ENCODE measurements around the gene TEX26. TPM values are rescaled to one million over a fixed set of nuclear protein-coding genes. Genes with fewer than 3 reads are reported as not detected.

The TEX26 gene
- total RNA-seq, 4 donors from 2014 or later = 0.27 TPM; not detected in 3

GRCh38 chr13:31014456-31014855 lies 82.0 kb downstream of the TEX26 start:
- WGBS, 2 donors = 86 to 91% methylated on average over 1 of the region's 1 CpG

GRCh38 chr13:31015199-31015598 lies 82.7 kb downstream of the TEX26 start:
- Histone ChIP-seq H3K27ac (no peak overlapping the region), H3K9me3 (no peaks in the 10 kb centered on the region), H3K4me3 (replicated peaks in 1 of 3) (no peak overlapping the region), H3K4me1 (no peaks in the 10 kb centered on the region), H3K36me3 (no peaks in the 10 kb centered on the region), H3K27me3 (no peaks in the 10 kb centered on the region)
- DNase-seq = no peak
- TF ChIP-seq, protein P1, sequence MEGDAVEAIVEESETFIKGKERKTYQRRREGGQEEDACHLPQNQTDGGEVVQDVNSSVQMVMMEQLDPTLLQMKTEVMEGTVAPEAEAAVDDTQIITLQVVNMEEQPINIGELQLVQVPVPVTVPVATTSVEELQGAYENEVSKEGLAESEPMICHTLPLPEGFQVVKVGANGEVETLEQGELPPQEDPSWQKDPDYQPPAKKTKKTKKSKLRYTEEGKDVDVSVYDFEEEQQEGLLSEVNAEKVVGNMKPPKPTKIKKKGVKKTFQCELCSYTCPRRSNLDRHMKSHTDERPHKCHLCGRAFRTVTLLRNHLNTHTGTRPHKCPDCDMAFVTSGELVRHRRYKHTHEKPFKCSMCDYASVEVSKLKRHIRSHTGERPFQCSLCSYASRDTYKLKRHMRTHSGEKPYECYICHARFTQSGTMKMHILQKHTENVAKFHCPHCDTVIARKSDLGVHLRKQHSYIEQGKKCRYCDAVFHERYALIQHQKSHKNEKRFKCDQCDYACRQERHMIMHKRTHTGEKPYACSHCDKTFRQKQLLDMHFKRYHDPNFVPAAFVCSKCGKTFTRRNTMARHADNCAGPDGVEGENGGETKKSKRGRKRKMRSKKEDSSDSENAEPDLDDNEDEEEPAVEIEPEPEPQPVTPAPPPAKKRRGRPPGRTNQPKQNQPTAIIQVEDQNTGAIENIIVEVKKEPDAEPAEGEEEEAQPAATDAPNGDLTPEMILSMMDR (IDR thresholded peaks at IDR 0.05) = no peak
- no peak for TF ChIP-seq POLR2A (IDR thresholded peaks at IDR 0.05)
- intact Hi-C loops (cut with DNase I) = no loop called here

More at GRCh38 chr13:31014456-31014855, 82.0 kb downstream of the TEX26 start:
- no peak overlapping the region for H3K4me3 ChIP-seq (replicated peaks in 1 of 3)
- no peaks in the 10 kb centered on the region for H3K36me3 ChIP-seq
- H3K27ac ChIP-seq = no peak overlapping the region
- TF ChIP-seq POLR2A (IDR thresholded peaks at IDR 0.05) = no peak
- H3K9me3 ChIP-seq = no peaks in the 10 kb centered on the region
- H3K27me3 ChIP-seq = no peaks in the 10 kb centered on the region
- DNase-seq = no peak
- intact Hi-C loops (cut with DNase I) = no loop called here
- no peaks in the 10 kb centered on the region for H3K4me1 ChIP-seq

DNA sequence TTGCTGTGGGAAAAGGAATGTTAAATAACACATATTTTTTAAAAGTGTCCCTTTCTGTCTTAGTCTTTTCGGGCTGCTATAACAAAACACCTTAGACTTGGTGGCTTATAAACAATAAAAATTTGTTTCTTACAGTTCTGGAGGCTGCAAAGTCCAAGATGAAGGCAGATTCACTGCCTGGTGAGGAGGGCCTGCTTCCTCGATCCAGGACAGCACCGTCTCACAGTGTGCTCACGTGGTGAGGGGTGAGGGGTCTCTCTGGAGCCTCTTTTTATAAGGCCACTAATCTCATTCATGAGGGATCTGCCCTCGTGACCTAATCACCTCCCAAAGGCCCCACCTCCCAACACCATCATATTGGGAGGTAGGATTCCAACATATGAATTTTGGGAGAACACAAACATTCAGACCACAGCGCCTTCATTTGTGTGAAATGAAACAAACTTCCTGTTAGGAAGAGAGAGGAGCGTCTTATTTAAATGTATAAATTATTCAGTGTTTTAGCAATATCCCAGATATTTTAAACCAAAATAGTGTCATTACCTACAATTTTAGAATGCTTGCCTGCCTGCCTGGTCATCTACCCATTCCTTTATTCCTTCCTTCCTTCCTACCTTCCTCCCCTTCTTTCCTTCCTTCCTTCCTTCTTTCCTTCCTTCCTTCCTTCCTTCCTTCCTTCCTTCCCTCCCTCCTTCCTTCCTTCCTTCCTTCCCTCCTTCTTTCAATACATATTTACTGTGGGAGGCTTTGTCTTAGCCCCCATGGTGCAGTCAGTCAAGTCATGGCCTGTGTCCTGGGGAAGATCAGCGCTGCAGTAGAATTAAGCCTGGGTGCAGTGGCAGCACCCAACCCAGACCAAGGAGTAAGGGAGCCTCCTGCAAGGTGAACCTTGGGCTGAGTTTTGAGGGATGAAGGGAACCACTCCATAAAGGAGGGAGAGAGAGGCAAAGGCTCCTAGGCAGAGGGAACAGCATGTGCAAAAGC lies 84.2 kb downstream of the TEX26 start:
- Histone ChIP-seq H3K4me3 (replicated peaks in 1 of 3) (no peak overlapping the region), H3K27ac (no peak overlapping the region), H3K9me3 (no peaks in the 10 kb centered on the region), H3K4me1 (no peaks in the 10 kb centered on the region), H3K36me3 (no peaks in the 10 kb centered on the region), H3K27me3 (no peaks in the 10 kb centered on the region)
- DNase-seq = no peak
- WGBS, 2 donors = 87 to 92% methylated on average over 8 of the region's 8 CpGs
- TF ChIP-seq POLR2A (IDR thresholded peaks at IDR 0.05) = no peak
- TF ChIP-seq, protein P1 (IDR thresholded peaks at IDR 0.05) = no peak
- intact Hi-C loops (cut with DNase I) = no loop called here

- no peaks in the 10 kb centered on the region for H3K9me3 ChIP-seq
- no peak overlapping the region for H3K4me3 ChIP-seq (replicated peaks in 1 of 3)
- H3K4me1 ChIP-seq = no peaks in the 10 kb centered on the region
- intact Hi-C loops (cut with DNase I) = no loop called here
- no peak for DNase-seq
- H3K27ac ChIP-seq = no peak overlapping the region
- no peaks in the 10 kb centered on the region for H3K27me3 ChIP-seq
- TF ChIP-seq POLR2A (IDR thresholded peaks at IDR 0.05) = no peak
- TF ChIP-seq, protein P1 (IDR thresholded peaks at IDR 0.05) = no peak
- 82 to 89% methylated on average over 3 of the region's 3 CpGs for WGBS, 2 donors
- no peaks in the 10 kb centered on the region for H3K36me3 ChIP-seq
These were observed 86.1 kb downstream of the TEX26 start for GRCh38 chr13:31018511-31018910.

- H3K27me3 ChIP-seq = no peaks in the 10 kb centered on the region
- TF ChIP-seq, protein P1 (IDR thresholded peaks at IDR 0.05) = no peak
- no peak for TF ChIP-seq POLR2A (IDR thresholded peaks at IDR 0.05)
- WGBS, 2 donors = 65 to 72% methylated on average over 3 of the region's 3 CpGs
These were observed 88.5 kb downstream of the TEX26 start for GRCh38 chr13:31020996-31021395.

More at GRCh38 chr13:31020996-31021395, 88.5 kb downstream of the TEX26 start:
- intact Hi-C loops (cut with DNase I) = no loop called here
- no peak for DNase-seq
- Histone ChIP-seq H3K4me3 (replicated peaks in 1 of 3) (no peak overlapping the region), H3K27ac (no peak overlapping the region), H3K4me1 (no peaks in the 10 kb centered on the region), H3K36me3 (no peaks in the 10 kb centered on the region), H3K9me3 (no peaks in the 10 kb centered on the region)
